ENCODE data around the gene EYA4. TPM values are rescaled to one million over a fixed set of nuclear protein-coding genes. Genes with fewer than 3 reads are reported as not detected.
A peak's percentile ranks its signal among the peaks of the same experiment; 100 is the strongest.

Gene EYA4
- polyA plus RNA-seq, 2 of the 4 experiments (the other 2 are of a cell fraction): 14.4 to 28.3 TPM

DNA sequence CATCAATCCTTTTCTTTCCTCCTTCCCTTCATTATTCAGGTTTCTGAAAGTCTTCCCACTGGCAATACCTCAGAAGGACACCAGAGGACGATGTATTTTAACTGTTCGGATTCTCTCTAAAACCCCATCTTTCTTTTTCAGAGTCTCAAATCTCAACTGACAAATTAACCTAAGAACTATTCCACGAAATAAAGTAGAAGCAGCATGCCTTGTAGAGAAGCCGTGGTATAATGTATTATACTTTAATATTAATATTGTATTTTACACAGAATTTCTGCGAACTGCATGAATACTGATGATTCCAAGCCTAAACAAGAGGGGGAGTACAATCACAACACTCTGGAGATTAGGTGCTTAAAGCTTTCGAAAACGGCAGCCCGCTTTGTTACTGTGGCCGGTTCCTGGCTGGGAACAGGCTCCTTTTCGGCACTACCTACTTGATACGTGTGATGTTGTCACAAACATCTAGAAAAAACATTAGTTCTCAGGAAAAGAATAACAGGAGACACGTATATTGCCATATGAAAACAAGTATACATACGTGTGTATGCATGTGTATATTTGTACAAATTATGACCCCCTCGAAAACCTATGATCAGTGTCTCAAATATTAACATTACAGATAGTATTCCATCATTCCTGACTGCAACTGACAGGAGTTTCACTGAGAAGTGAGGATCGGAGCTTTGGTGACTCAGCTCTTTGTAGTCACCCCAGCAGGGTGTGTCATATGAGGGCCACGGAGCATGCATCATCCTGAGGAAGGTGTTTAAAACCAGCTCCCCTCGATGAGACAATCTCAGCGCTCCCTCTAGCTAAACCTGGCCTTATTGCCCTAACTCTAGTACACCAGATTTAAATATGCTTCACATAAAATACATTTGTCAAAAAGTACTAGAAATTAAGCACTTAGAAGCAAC lies 328.1 kb downstream of the EYA4 start (continued):
- TF ChIP-seq SMC3 (IDR thresholded peaks at IDR 0.05): peak; percentile 92
- peak; percentile 91 for TF ChIP-seq HOXB5 (CRISPR knock-in tag; IDR thresholded peaks at IDR 0.05)
- TF ChIP-seq, protein P1, sequence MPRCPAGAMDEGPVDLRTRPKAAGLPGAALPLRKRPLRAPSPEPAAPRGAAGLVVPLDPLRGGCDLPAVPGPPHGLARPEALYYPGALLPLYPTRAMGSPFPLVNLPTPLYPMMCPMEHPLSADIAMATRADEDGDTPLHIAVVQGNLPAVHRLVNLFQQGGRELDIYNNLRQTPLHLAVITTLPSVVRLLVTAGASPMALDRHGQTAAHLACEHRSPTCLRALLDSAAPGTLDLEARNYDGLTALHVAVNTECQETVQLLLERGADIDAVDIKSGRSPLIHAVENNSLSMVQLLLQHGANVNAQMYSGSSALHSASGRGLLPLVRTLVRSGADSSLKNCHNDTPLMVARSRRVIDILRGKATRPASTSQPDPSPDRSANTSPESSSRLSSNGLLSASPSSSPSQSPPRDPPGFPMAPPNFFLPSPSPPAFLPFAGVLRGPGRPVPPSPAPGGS (IDR thresholded peaks at IDR 0.05): 0 out of 3 replicates have a peak, but pooled peaks have one; percentile 33
- TF ChIP-seq RAD21 (conservative IDR thresholded peaks at IDR 0.05 in 1 of 2, IDR thresholded peaks at IDR 0.05 in 1 of 2): peak; percentile 85 to 89
- TF ChIP-seq FOSL2 (IDR thresholded peaks at IDR 0.05): peak; percentile 63; the same call in 1 of the 2 replicates
- peak; percentile 96 for TF ChIP-seq FOSL2 (CRISPR knock-in tag; IDR thresholded peaks at IDR 0.05)
- peak; percentile 77 for TF ChIP-seq FOSB (CRISPR knock-in tag; IDR thresholded peaks at IDR 0.05)
- TF ChIP-seq EP300 (IDR thresholded peaks at IDR 0.05): peak; percentile 58 to 69; a peak in 3 of 5 replicates
- no peak for TF ChIP-seq RNF2 (IDR thresholded peaks at IDR 0.05; ENCODE audit: borderline replicate concordance, low read depth)
- TF ChIP-seq, protein P2, sequence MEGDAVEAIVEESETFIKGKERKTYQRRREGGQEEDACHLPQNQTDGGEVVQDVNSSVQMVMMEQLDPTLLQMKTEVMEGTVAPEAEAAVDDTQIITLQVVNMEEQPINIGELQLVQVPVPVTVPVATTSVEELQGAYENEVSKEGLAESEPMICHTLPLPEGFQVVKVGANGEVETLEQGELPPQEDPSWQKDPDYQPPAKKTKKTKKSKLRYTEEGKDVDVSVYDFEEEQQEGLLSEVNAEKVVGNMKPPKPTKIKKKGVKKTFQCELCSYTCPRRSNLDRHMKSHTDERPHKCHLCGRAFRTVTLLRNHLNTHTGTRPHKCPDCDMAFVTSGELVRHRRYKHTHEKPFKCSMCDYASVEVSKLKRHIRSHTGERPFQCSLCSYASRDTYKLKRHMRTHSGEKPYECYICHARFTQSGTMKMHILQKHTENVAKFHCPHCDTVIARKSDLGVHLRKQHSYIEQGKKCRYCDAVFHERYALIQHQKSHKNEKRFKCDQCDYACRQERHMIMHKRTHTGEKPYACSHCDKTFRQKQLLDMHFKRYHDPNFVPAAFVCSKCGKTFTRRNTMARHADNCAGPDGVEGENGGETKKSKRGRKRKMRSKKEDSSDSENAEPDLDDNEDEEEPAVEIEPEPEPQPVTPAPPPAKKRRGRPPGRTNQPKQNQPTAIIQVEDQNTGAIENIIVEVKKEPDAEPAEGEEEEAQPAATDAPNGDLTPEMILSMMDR (IDR thresholded peaks at IDR 0.05): peak; percentile 90
- 0 out of 2 replicates have a peak, but pooled peaks have one; percentile 41 for TF ChIP-seq FOXS1 (CRISPR knock-in tag; IDR thresholded peaks at IDR 0.05)

DNA sequence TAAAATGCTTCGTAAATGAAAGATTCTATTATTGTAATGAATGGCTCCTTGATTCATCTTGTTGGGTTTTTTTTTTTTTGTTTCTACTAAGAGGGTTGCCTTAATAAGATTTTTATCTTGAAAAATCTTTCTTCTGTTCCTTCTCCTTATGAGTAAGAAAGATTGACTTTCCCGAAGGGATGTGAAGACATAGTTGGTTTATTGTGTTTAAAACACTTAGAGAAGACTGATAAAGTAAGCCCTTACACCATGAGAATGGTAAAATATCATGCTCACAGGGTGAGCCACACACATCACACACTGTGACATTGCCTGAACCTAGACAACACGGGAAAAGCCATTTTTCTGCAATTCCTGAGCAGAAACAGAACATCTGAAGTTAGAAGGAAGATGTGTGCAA lies 330.5 kb downstream of the EYA4 start:
- Histone ChIP-seq H3K4me1 (peaks cover 30% of the 10 kb centered on the region), H3K4me3 (no peak overlapping the region), H3K9me3 (peaks cover 10% of the 10 kb centered on the region; the same call in 2 of the 3 replicates), H3K27ac (peak overlapping the region; percentile 60 to 86), H3K4me2 (no peak overlapping the region)
- FAIRE-seq (no peak), ATAC-seq (no peak), DNase-seq (ENCODE audit: low read depth in 1 of 2, low spot score in 1 of 2) (no peak)
- ChIA-PET POLR2A (no interaction called here), CTCF (interaction anchor here (1.3 kb wide), 1 partner anchor 345 kb away, joined by 3 read pairs; no protein-coding TSS in a partner anchor)
- TF ChIP-seq KDM5A (IDR thresholded peaks at IDR 0.05) (no peak), EP300 (IDR thresholded peaks at IDR 0.05) (no peak), CEBPB (IDR thresholded peaks at IDR 0.05) (no peak), CHD2 (IDR thresholded peaks at IDR 0.05; ENCODE audit: low read length, partially characterized antibody) (no peak), FOSB (CRISPR knock-in tag; IDR thresholded peaks at IDR 0.05) (no peak), POLR2AphosphoS2 (conservative IDR thresholded peaks at IDR 0.05; ENCODE audit: low read length) (no peak), TFCP2L1 (CRISPR knock-in tag; IDR thresholded peaks at IDR 0.05) (no peak)
- WGBS (ENCODE audit: missing lambda C conversion rate): 73% methylated on average over 3 of the region's 3 CpGs

DNA sequence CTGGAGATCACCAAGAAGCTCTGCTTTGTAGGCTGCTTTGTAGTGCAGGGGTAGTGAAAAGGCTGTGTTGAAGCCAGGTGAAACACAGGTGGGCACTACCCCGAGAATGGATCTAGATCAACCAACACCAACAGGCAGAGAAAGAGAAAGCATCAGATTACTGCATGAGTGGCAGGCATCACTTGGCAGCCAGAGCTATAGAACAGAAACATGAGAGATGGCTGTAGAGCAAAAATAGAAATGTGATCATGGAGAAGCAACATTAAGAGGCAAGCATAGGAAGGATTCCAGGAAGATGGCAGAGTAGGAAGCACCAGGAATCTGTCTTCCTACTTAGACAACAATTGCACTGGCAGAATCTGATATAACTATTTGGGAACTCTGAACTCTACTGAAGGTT lies 336.7 kb downstream of the EYA4 start:
- ATAC-seq (no peak), DNase-seq (ENCODE audit: low read depth in 1 of 2, low spot score in 1 of 2) (no peak), FAIRE-seq (no peak)
- H3K27ac ChIP-seq: peak overlapping the region in 1 of 2 experiments; percentile 6; a peak in 1 of 6 replicates
- peaks cover 31% of the 10 kb centered on the region for H3K9me3 ChIP-seq
- ChIA-PET CTCF (interaction anchor here (0.8 to 3.2 kb wide), 2 partner anchors 9 to 260 kb away, joined by 3 to 17 read pairs; no protein-coding TSS in a partner anchor), POLR2A (no interaction called here)
- 95% methylated on average over 1 of the region's 1 CpG for WGBS (ENCODE audit: missing lambda C conversion rate)
- H3K4me2 ChIP-seq: no peak overlapping the region
- H3K4me1 ChIP-seq: no peaks in the 10 kb centered on the region
- no peak for TF ChIP-seq FOXS1 (CRISPR knock-in tag; IDR thresholded peaks at IDR 0.05)
- no peak for TF ChIP-seq HOXB13 (CRISPR knock-in tag; IDR thresholded peaks at IDR 0.05; ENCODE audit: low read depth)
- no peak for TF ChIP-seq HEYL (CRISPR knock-in tag; IDR thresholded peaks at IDR 0.05)
- no peak for TF ChIP-seq CHD2 (IDR thresholded peaks at IDR 0.05; ENCODE audit: low read length, partially characterized antibody)
- no peak for TF ChIP-seq CEBPB (IDR thresholded peaks at IDR 0.05)
- no peak for TF ChIP-seq CBX8 (IDR thresholded peaks at IDR 0.05)
- TF ChIP-seq JUNB (IDR thresholded peaks at IDR 0.05): no peak
- no peak for TF ChIP-seq PHF8 (IDR thresholded peaks at IDR 0.05; ENCODE audit: borderline replicate concordance, low read depth)
- TF ChIP-seq, protein P1 (IDR thresholded peaks at IDR 0.05): no peak
- TF ChIP-seq ZSCAN20 (CRISPR knock-in tag; IDR thresholded peaks at IDR 0.05): no peak
- TF ChIP-seq SMC3 (IDR thresholded peaks at IDR 0.05): no peak
- no peak for TF ChIP-seq JUN (IDR thresholded peaks at IDR 0.05)
- TF ChIP-seq MAZ (IDR thresholded peaks at IDR 0.05; ENCODE audit: borderline replicate concordance, low read depth, low read length): no peak
- TF ChIP-seq TFCP2L1 (CRISPR knock-in tag; IDR thresholded peaks at IDR 0.05): no peak
- TF ChIP-seq HDAC2 (IDR thresholded peaks at IDR 0.05): no peak
- no peak for TF ChIP-seq KDM5A (IDR thresholded peaks at IDR 0.05)
- no peak for TF ChIP-seq ZC3H11A (IDR thresholded peaks at IDR 0.05)
- no peak for TF ChIP-seq MYC (IDR thresholded peaks at IDR 0.05; ENCODE audit: borderline replicate concordance, low read length)
- no peak overlapping the region for H3K4me3 ChIP-seq
